Nephron progenitor cell (in vitro differentiated cells): ENCODE measurements around the gene WNT5A.
A peak's percentile ranks its signal among the peaks of the same experiment; 100 is the strongest.

Source experiments
- DNase-seq: peaks from one replicate; pipeline ENCODE4 v3.0.0; 2021
- H3K27ac Mint-ChIP-seq: 2 replicates; pipeline ENCODE4 v1.8.0; 2021; ENCODE audit warnings: mild to moderate bottlenecking, moderate library complexity, mixed read lengths
- H3K27me3 Mint-ChIP-seq: 2 replicates; pipeline ENCODE4 v1.8.0; 2021; ENCODE audit warnings: mild to moderate bottlenecking, low read depth, mixed read lengths; ENCODE audit not compliant: poor library complexity
- H3K36me3 Mint-ChIP-seq: 2 replicates; pipeline ENCODE4 v1.8.0; 2021; ENCODE audit warnings: low read depth, mixed read lengths
- H3K4me1 Mint-ChIP-seq: 2 replicates; pipeline ENCODE4 v1.8.0; 2021; ENCODE audit warnings: mixed read lengths
- H3K4me3 Mint-ChIP-seq: 2 replicates; pipeline ENCODE4 v1.8.0; 2021; ENCODE audit warnings: mild to moderate bottlenecking, moderate library complexity, mixed read lengths
- H3K9me3 Mint-ChIP-seq: 2 replicates; pipeline ENCODE4 v1.8.0; 2021; ENCODE audit warnings: mild to moderate bottlenecking, moderate library complexity, mixed read lengths
- CTCF ChIP-seq: fragments of 200-600 bp; sonication (generic); IDR thresholded peaks from 2 replicates; pipeline ENCODE4 v1.5.0; 2021; ENCODE audit warnings: antibody characterized with exemption

Gene WNT5A

DNA sequence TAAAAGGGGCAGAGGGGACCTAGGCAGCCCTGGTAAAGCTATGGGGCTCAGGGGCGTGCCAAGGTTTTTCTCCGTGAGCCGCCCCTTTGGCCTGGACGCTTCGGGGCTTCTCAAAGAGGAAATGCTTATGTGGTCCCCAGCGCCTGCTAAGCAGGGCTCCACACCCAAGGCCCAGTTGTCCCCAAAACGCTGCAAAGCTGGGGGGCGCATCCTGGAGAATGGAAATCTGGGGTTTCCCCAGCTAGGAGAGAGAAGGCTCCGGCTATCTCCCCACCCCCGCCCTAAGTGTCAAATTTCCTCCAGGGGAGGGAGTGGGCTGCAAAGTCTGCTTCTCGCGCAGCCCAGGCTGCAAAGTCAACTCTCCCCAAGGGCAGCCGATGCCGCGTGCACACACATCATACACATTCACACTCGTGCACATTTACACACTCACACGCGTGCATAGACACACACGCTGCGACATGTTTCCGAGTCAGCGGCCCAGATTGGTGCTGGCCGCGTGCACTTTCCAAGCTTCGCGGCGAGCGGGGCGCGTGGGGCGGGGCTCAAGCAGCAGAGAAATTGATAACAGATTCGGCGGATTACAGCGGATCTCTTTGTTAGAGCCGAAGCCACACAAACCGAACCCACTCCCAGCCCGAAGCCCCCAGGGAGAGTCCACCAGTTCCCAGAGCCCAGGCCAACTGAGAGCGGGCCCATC lies 4.5 kb downstream of the WNT5A start:
- Mint-ChIP-seq H3K27ac (peak overlapping the region; percentile 88), H3K36me3 (peaks cover 20% of the 10 kb centered on the region), H3K9me3 (no peaks in the 10 kb centered on the region), H3K4me3 (peak overlapping the region; percentile 95), H3K4me1 (peaks cover 71% of the 10 kb centered on the region), H3K27me3 (peaks cover 3% of the 10 kb centered on the region)
- DNase-seq, result peak; percentile 63
- no peak for TF ChIP-seq CTCF

DNA sequence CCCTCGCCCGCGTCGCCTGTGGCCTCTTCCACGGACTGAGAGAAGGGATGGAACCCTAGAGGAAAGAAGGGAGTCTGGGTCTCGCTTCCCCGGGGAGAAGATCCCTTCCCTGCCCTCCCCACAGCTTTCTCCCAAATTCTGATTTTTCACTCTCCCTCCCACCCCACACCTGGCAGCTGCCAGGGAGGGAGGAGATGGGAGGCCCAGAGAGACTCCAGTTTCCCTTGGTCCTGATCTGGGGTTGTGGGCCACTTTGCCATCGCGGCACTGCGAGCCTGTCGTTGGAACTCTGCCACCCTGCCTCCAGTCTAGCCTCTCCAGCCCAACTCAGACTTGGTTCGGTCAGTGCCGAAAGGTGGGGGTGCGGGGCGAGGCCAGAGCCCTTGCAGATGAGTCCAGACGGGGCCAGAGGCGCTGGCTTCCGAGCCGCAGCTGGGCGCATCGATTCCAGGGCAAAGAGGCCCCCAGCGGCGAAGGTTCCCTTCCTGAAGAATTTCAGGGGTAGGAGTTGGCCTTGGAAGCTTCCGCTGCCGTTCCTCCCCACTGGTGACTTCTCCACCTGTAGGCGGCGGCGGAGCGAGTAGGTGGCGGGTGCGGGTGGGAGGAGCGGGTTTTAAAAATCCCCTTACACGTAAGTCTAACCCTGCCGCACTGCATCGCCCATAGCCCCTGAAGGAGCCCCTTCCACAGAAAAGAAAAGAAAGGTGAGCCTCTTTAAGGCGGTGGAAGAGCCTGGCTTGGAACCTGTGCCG lies 5.2 kb downstream of the WNT5A start:
- Mint-ChIP-seq H3K4me3 (peak overlapping the region; percentile 95), H3K27ac (peak overlapping the region; percentile 74), H3K4me1 (peaks cover 78% of the 10 kb centered on the region), H3K9me3 (no peaks in the 10 kb centered on the region), H3K36me3 (peaks cover 27% of the 10 kb centered on the region), H3K27me3 (peaks cover 3% of the 10 kb centered on the region)
- DNase-seq, result peak; percentile 60
- no peak for TF ChIP-seq CTCF

DNA sequence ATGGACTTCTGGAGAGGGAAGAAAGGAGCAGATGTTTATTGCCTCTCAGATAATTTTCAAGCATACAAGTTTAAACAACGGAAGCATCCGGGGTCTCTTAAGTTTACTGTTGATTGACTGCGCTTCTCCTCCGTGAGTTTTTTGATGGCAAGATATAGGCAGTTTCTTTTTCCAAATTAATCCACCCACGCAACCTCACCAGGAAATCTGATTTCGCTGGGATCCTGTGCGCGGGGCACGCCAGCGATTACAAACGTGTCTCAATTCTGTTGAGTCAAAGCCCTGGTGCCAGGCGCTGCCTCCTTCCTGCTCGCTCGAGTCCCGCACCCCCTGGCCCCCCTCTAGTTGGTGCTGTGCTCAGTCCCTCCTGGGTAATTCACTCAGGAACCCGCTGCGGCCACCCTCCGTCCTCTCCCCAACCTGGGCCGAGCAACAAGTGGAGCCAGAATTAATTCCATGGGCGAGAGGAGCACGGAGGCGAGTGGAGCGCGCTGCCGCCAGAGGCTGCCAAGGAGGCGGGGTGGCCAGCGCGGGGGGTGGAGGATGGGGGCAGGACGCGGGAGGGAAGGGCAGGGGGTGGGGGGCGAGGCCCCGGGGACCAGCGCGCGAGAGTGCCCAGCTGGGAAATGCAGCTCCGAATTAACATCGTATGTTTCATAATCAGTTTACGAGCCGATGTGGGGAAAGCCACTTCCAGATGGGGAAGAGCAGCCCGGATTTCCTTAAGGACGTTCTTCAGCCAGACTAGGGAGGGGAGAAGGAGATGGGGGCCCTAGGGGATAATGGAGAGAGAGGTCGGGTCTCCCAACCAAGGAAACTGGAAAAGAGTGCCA lies 6.0 kb downstream of the WNT5A start:
- Mint-ChIP-seq H3K36me3 (peaks cover 35% of the 10 kb centered on the region), H3K4me3 (peak overlapping the region; percentile 95), H3K27ac (peak overlapping the region; percentile 93), H3K4me1 (peaks cover 86% of the 10 kb centered on the region), H3K9me3 (no peaks in the 10 kb centered on the region), H3K27me3 (peaks cover 3% of the 10 kb centered on the region)
- DNase-seq, result peak; percentile 57
- TF ChIP-seq CTCF, result no peak

GRCh38 chr3:55477306-55478303 lies 9.5 kb downstream of the WNT5A start:
- peaks cover 57% of the 10 kb centered on the region for H3K36me3 Mint-ChIP-seq
- DNase-seq, result no peak
- peaks cover 84% of the 10 kb centered on the region for H3K4me1 Mint-ChIP-seq
- H3K27ac Mint-ChIP-seq, result peak overlapping the region; percentile 11
- TF ChIP-seq CTCF, result no peak
- H3K4me3 Mint-ChIP-seq, result peak overlapping the region; percentile 34
- peaks cover 3% of the 10 kb centered on the region for H3K27me3 Mint-ChIP-seq
- no peaks in the 10 kb centered on the region for H3K9me3 Mint-ChIP-seq

- Mint-ChIP-seq H3K9me3 (no peaks in the 10 kb centered on the region), H3K27ac (peak overlapping the region; percentile 2), H3K4me3 (peak overlapping the region; percentile 14), H3K36me3 (peaks cover 66% of the 10 kb centered on the region), H3K27me3 (no peaks in the 10 kb centered on the region), H3K4me1 (peaks cover 78% of the 10 kb centered on the region)
- no peak for TF ChIP-seq CTCF
- no peak for DNase-seq
Measured at GRCh38 chr3:55476515-55476914, 10.6 kb downstream of the WNT5A start.
